C4-2B (cell line): ENCODE measurements around the gene UPP1.
"Not testable (repeated sequence)": the region's sequence is repeated elsewhere in the genome, so short reads cannot be mapped to it uniquely, and the experiment has no call there.

Source experiments
- ZFX ChIP-seq: fragments of 450-650 bp; IDR thresholded peaks from 2 replicates; pipeline ENCODE4 v1.6.1; 2017
- TF ChIP-seq, protein P1 (sequence below): fragments of 450-650 bp; conservative IDR thresholded peaks from 2 replicates; pipeline ENCODE4 v1.5.1; 2017; ENCODE audit warnings: mild to moderate bottlenecking

DNA sequence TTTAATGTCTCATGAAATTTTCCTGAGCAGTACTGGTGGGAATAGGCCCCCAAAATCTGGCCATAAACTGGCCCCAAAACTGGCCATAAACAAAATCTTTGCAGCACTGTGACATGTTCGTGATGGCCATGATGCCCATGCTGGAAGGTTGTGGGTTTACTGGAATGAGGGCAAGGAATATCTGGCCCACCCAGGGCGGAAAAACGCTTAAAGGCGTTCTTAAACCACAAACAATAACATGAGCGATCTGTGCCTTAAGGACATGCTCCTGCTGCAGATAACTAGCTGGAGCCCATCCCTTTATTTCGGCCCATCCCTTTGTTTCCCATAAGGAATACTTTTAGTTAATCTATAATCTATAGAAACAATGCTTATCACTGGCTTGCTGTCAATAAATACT is 31.5 kb downstream of the UPP1 start:
- TF ChIP-seq, protein P1, sequence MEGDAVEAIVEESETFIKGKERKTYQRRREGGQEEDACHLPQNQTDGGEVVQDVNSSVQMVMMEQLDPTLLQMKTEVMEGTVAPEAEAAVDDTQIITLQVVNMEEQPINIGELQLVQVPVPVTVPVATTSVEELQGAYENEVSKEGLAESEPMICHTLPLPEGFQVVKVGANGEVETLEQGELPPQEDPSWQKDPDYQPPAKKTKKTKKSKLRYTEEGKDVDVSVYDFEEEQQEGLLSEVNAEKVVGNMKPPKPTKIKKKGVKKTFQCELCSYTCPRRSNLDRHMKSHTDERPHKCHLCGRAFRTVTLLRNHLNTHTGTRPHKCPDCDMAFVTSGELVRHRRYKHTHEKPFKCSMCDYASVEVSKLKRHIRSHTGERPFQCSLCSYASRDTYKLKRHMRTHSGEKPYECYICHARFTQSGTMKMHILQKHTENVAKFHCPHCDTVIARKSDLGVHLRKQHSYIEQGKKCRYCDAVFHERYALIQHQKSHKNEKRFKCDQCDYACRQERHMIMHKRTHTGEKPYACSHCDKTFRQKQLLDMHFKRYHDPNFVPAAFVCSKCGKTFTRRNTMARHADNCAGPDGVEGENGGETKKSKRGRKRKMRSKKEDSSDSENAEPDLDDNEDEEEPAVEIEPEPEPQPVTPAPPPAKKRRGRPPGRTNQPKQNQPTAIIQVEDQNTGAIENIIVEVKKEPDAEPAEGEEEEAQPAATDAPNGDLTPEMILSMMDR: not testable (repeated sequence)
- TF ChIP-seq ZFX: not testable (repeated sequence)
